ENCODE results near the gene NCOA1. TPM values are rescaled to one million over a fixed set of nuclear protein-coding genes. Genes with fewer than 3 reads are reported as not detected.
A peak's percentile ranks its signal among the peaks of the same experiment; 100 is the strongest.

NCOA1 gene
- total and polyA plus RNA-seq, 2 experiments from 2014 or later = 6.7 to 9.1 TPM

- peaks cover 69% of the 10 kb centered on the region for H3K27me3 ChIP-seq
- H3K9me3 ChIP-seq (ENCODE audit: low read depth) = no peaks in the 10 kb centered on the region
- H3K4me1 ChIP-seq (ENCODE audit: low read depth) = peaks cover 8% of the 10 kb centered on the region
- DNase-seq (ENCODE audit: low read depth in 1 of 2, low spot score in 1 of 2) = peak in 1 of 2 donors; percentile 50
- H3K36me3 ChIP-seq = no peaks in the 10 kb centered on the region
- peak overlapping the region; percentile 77 for H3K4me3 ChIP-seq
- TF ChIP-seq CTCF (IDR thresholded peaks at IDR 0.05; ENCODE audit: low read depth, low read length) = no peak
- no peak overlapping the region for H3K27ac ChIP-seq
Measured at GRCh38 chr2:24492421-24493279, 1.6 kb downstream of the NCOA1 start.

- peaks cover 68% of the 10 kb centered on the region for H3K27me3 ChIP-seq
- peak in 1 of 2 donors; percentile 83 for DNase-seq (ENCODE audit: low read depth in 1 of 2, low spot score in 1 of 2)
- no peaks in the 10 kb centered on the region for H3K36me3 ChIP-seq
- H3K4me1 ChIP-seq (ENCODE audit: low read depth) = peaks cover 8% of the 10 kb centered on the region
- H3K27ac ChIP-seq = no peak overlapping the region
- H3K4me3 ChIP-seq = no peak overlapping the region
- TF ChIP-seq CTCF (IDR thresholded peaks at IDR 0.05; ENCODE audit: low read depth, low read length) = no peak
- no peaks in the 10 kb centered on the region for H3K9me3 ChIP-seq (ENCODE audit: low read depth)
Measured at GRCh38 chr2:24493713-24494112, 2.7 kb downstream of the NCOA1 start.

GRCh38 chr2:24494410-24494809, 3.4 kb downstream of the NCOA1 start:
- no peak for DNase-seq (ENCODE audit: low read depth in 1 of 2, low spot score in 1 of 2)
- Histone ChIP-seq H3K9me3 (ENCODE audit: low read depth) (no peaks in the 10 kb centered on the region), H3K27ac (no peak overlapping the region), H3K27me3 (peaks cover 67% of the 10 kb centered on the region), H3K4me3 (no peak overlapping the region), H3K4me1 (ENCODE audit: low read depth) (peaks cover 8% of the 10 kb centered on the region), H3K36me3 (no peaks in the 10 kb centered on the region)
- TF ChIP-seq CTCF (IDR thresholded peaks at IDR 0.05; ENCODE audit: low read depth, low read length) = no peak

- Histone ChIP-seq H3K4me1 (ENCODE audit: low read depth) (no peaks in the 10 kb centered on the region), H3K4me3 (no peak overlapping the region), H3K27ac (no peak overlapping the region), H3K36me3 (no peaks in the 10 kb centered on the region), H3K9me3 (ENCODE audit: low read depth) (no peaks in the 10 kb centered on the region), H3K27me3 (peaks cover 71% of the 10 kb centered on the region)
- TF ChIP-seq CTCF (IDR thresholded peaks at IDR 0.05; ENCODE audit: low read depth, low read length) = no peak
- DNase-seq (ENCODE audit: low read depth in 1 of 2, low spot score in 1 of 2) = no peak
Measured at GRCh38 chr2:24495451-24495850, 4.4 kb downstream of the NCOA1 start.

- Histone ChIP-seq H3K4me1 (ENCODE audit: low read depth) (no peaks in the 10 kb centered on the region), H3K4me3 (no peak overlapping the region), H3K36me3 (no peaks in the 10 kb centered on the region), H3K9me3 (ENCODE audit: low read depth) (no peaks in the 10 kb centered on the region), H3K27me3 (peaks cover 73% of the 10 kb centered on the region), H3K27ac (no peak overlapping the region)
- no peak for DNase-seq (ENCODE audit: low read depth in 1 of 2, low spot score in 1 of 2)
- no peak for TF ChIP-seq CTCF (IDR thresholded peaks at IDR 0.05; ENCODE audit: low read depth, low read length)
Measured at GRCh38 chr2:24496959-24497358, 5.9 kb downstream of the NCOA1 start.

All from cardiac muscle cell (in vitro differentiated cells and primary cell).